ENCODE measurements around the gene CRYBG1. TPM values are rescaled to one million over a fixed set of nuclear protein-coding genes. Genes with fewer than 3 reads are reported as not detected.

CRYBG1 gene
- total and polyA plus RNA-seq, 10 of the 15 experiments (the other 5 are each of a cell fraction or from before 2014, with no cell fraction given), result 6.5 to 57.0 (median 25.2) TPM

- CTCF ChIA-PET, result interaction anchor here (0.9 to 1.1 kb wide), 2 partner anchors 8 to 31 kb away, joined by 3 read pairs; no protein-coding TSS in a partner anchor
- intact Hi-C loops (cut with micrococcal nuclease; ENCODE audit: unreplicated experiment) (no loop called here), in situ Hi-C loops (cut with MboI) (no loop called here)
- no peak overlapping the region for H3K27ac ChIP-seq (ENCODE audit: control insufficient read depth, insufficient read depth)
- H2AFZ ChIP-seq (ENCODE audit: control insufficient read depth, low read depth, low read length), result no peak overlapping the region
- SMC1A ChIA-PET (ENCODE audit: uncharacterized antibody, unreplicated experiment), result interaction anchor here (1.0 kb wide), 1 partner anchor 36 kb away, joined by 3 read pairs; no protein-coding TSS in a partner anchor
- RAD21 ChIA-PET (ENCODE audit: unreplicated experiment), result no interaction called here
- no peak for ATAC-seq
- no peak overlapping the region for H3K4me3 ChIP-seq
- BruUV-seq (replicated peaks), result no TSS peak
- no peaks in the 10 kb centered on the region for H3K4me1 ChIP-seq (ENCODE audit: control insufficient read depth, insufficient read depth, low read length)
- no peak for FAIRE-seq
- H3K9me3 ChIP-seq (replicated peaks; ENCODE audit: control insufficient read depth, insufficient read depth, low read length), result no peaks in the 10 kb centered on the region
- H3K79me2 ChIP-seq (ENCODE audit: control insufficient read depth, insufficient read depth, low read length), result no peaks in the 10 kb centered on the region
- H3K27me3 ChIP-seq (replicated peaks in 1 of 2; ENCODE audit: control insufficient read depth in 2 of 2, insufficient read depth in 2 of 2, low read length in 1 of 2), result peaks cover 2% of the 10 kb centered on the region in 2 experiments; a peak in 2 of 4 replicates
- H3K36me3 ChIP-seq (ENCODE audit: control insufficient read depth in 2 of 2, insufficient read depth in 2 of 2, low read length in 1 of 2), result no peaks in the 10 kb centered on the region
- no peak overlapping the region for H3K4me2 ChIP-seq (ENCODE audit: control insufficient read depth, insufficient read depth)
- no peak for DNase-seq (ENCODE audit: low read depth, low spot score)
- POLR2A ChIA-PET, result no interaction called here
- H4K20me1 ChIP-seq (ENCODE audit: control insufficient read depth, insufficient read depth), result no peaks in the 10 kb centered on the region
- H3K9ac ChIP-seq (ENCODE audit: control insufficient read depth, insufficient read depth, low read length), result no peak overlapping the region
- 22% methylated on average over 2 of the region's 2 CpGs for WGBS (ENCODE audit: insufficient coverage, insufficient replicate concordance, low lambda C conversion rate, missing lambda C conversion rate)
- TF ChIP-seq EED (IDR thresholded peaks at IDR 0.05; ENCODE audit: low read depth), result no peak
- TF ChIP-seq, protein P1, sequence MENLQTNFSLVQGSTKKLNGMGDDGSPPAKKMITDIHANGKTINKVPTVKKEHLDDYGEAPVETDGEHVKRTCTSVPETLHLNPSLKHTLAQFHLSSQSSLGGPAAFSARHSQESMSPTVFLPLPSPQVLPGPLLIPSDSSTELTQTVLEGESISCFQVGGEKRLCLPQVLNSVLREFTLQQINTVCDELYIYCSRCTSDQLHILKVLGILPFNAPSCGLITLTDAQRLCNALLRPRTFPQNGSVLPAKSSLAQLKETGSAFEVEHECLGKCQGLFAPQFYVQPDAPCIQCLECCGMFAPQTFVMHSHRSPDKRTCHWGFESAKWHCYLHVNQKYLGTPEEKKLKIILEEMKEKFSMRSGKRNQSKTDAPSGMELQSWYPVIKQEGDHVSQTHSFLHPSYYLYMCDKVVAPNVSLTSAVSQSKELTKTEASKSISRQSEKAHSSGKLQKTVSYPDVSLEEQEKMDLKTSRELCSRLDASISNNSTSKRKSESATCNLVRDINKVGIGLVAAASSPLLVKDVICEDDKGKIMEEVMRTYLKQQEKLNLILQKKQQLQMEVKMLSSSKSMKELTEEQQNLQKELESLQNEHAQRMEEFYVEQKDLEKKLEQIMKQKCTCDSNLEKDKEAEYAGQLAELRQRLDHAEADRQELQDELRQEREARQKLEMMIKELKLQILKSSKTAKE (IDR thresholded peaks at IDR 0.05; ENCODE audit: low read depth, poor library complexity, severe bottlenecking), result no peak
- TF ChIP-seq ZBTB33 (IDR thresholded peaks at IDR 0.05), result no peak
- TF ChIP-seq BRCA1 (IDR thresholded peaks at IDR 0.05; ENCODE audit: low read depth, low read length), result no peak
- no peak for TF ChIP-seq GABPA (IDR thresholded peaks at IDR 0.05; ENCODE audit: low read depth)
- TF ChIP-seq CBX5 (IDR thresholded peaks at IDR 0.05; ENCODE audit: low read depth), result no peak
- TF ChIP-seq DPF2 (IDR thresholded peaks at IDR 0.05), result no peak
- TF ChIP-seq SMC3 (IDR thresholded peaks at IDR 0.05; ENCODE audit: borderline replicate concordance, low read length), result no peak
- TF ChIP-seq, protein P2, sequence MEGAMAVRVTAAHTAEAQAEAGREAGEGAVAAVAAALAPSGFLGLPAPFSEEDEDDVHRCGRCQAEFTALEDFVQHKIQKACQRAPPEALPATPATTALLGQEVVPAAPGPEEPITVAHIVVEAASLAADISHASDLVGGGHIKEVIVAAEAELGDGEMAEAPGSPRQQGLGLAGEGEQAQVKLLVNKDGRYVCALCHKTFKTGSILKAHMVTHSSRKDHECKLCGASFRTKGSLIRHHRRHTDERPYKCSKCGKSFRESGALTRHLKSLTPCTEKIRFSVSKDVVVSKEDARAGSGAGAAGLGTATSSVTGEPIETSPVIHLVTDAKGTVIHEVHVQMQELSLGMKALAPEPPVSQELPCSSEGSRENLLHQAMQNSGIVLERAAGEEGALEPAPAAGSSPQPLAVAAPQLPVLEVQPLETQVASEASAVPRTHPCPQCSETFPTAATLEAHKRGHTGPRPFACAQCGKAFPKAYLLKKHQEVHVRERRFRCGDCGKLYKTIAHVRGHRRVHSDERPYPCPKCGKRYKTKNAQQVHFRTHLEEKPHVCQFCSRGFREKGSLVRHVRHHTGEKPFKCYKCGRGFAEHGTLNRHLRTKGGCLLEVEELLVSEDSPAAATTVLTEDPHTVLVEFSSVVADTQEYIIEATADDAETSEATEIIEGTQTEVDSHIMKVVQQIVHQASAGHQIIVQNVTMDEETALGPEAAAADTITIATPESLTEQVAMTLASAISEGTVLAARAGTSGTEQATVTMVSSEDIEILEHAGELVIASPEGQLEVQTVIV (IDR thresholded peaks at IDR 0.05; ENCODE audit: borderline replicate concordance, partially characterized antibody), result no peak
- TF ChIP-seq NFYA (IDR thresholded peaks at IDR 0.05; ENCODE audit: borderline replicate concordance, low read depth, low read length), result no peak
- TF ChIP-seq CREB1 (IDR thresholded peaks at IDR 0.05; ENCODE audit: low read depth), result no peak
- no peak for TF ChIP-seq SMARCA5 (IDR thresholded peaks at IDR 0.05)
- no peak for TF ChIP-seq RBBP5 (conservative IDR thresholded peaks at IDR 0.05)
- no peak for TF ChIP-seq POU2F2 (IDR thresholded peaks at IDR 0.05; ENCODE audit: borderline replicate concordance, low read depth, low read length)
Observed at GRCh38 chr6:106476331-106477105, 116.0 kb downstream of the CRYBG1 start.
